Vagina (tissue), 2 donors: ENCODE data around the gene PSMD6. TPM values are rescaled to one million over a fixed set of nuclear protein-coding genes. Genes with fewer than 3 reads are reported as not detected.

Experiments used
- DNase-seq, 2 donors: peaks; one replicate each; pipeline ENCODE4 v3.0.0-alpha.2; 2017; ENCODE audit errors: extremely low spot score in 2 of 2
- H3K27ac ChIP-seq: fragments of 200-600 bp; sonication (generic); one replicate; pipeline ENCODE4 v1.5.1; 2019
- H3K27me3 ChIP-seq: fragments of 200-600 bp; sonication (generic); one replicate; pipeline ENCODE4 v1.5.1; 2019
- H3K36me3 ChIP-seq, 2 donors: fragments of 200-600 bp; sonication (generic); one replicate each; pipeline ENCODE4 v1.5.1; 2017 to 2019
- H3K4me1 ChIP-seq: fragments of 200-600 bp; sonication (generic); one replicate; pipeline ENCODE4 v1.5.1; 2019
- H3K4me3 ChIP-seq, 2 donors: fragments of 200-600 bp; sonication (generic); 1 replicate in 1 of 2; 2 replicates in 1 of 2; pipeline ENCODE4 v1.5.1; 2016 to 2019
- H3K9me3 ChIP-seq: fragments of 200-600 bp; sonication (generic); one replicate; pipeline ENCODE4 v1.5.1; 2019
- CTCF ChIP-seq, 3 experiments: fragments of 450-650 bp in 2 of 3; fragments of 200-600 bp in 1 of 3; sonication (generic) in 1 of 3; IDR thresholded peaks; one replicate each; pipeline ENCODE4 v1.5.1; 2017 to 2019; ENCODE audit warnings: antibody characterized with exemption in 3 of 3, mild to moderate bottlenecking in 2 of 3, moderate library complexity in 2 of 3
- POLR2A ChIP-seq, 2 donors: fragments of 450-650 bp; IDR thresholded peaks; one replicate each; pipeline ENCODE4 v1.6.1; 2017; ENCODE audit warnings: antibody characterized with exemption in 2 of 2, mild to moderate bottlenecking in 2 of 2, moderate library complexity in 2 of 2
- POLR2AphosphoS5 ChIP-seq, 2 donors: sonication (generic); formaldehyde crosslinking; IDR thresholded peaks; one replicate each; pipeline ENCODE4 v1.9.0; 2017; ENCODE audit warnings: antibody characterized with exemption in 2 of 2, mild to moderate bottlenecking in 2 of 2, low read depth in 1 of 2; ENCODE audit not compliant: insufficient read depth in 1 of 2
- intact Hi-C: fragments of 100-400 bp; cut with DNase I; formaldehyde crosslinking; loops from one replicate; pipeline ENCODE4 v1.15.1; 2023
- total RNA-seq: library from RNA; depleted of rRNA; stranded (reverse); fragments of >200 nt; gene quantifications from one replicate; pipeline ENCODE4 v1.2.3, GENCODE V29; 2016

The PSMD6 gene
- total RNA-seq, 1 donor from 2014 or later, result 50.3 TPM

- peaks cover 6 to 54% of the 10 kb centered on the region in 2 donors for H3K36me3 ChIP-seq
- intact Hi-C loops, result no loop called here
- no peak overlapping the region for H3K4me3 ChIP-seq
- TF ChIP-seq POLR2AphosphoS5 (IDR thresholded peaks at IDR 0.05; ENCODE audit: insufficient read depth in 1 of 2, low read depth in 1 of 2) (no peak), CTCF (IDR thresholded peaks at IDR 0.05) (no peak), POLR2A (IDR thresholded peaks at IDR 0.05) (no peak)
- DNase-seq, result no peak
- H3K4me1 ChIP-seq, result peaks cover 32% of the 10 kb centered on the region
- H3K9me3 ChIP-seq, result no peaks in the 10 kb centered on the region
- H3K27ac ChIP-seq, result no peak overlapping the region
- H3K27me3 ChIP-seq, result no peaks in the 10 kb centered on the region
Measured at GRCh38 chr3:64019271-64019670, 4.0 kb downstream of the PSMD6 start.

GRCh38 chr3:64016941-64017620 lies 6.2 kb downstream of the PSMD6 start:
- peaks cover 19% of the 10 kb centered on the region for H3K4me1 ChIP-seq
- intact Hi-C loops, result no loop called here
- H3K27ac ChIP-seq, result no peak overlapping the region
- no peak overlapping the region for H3K4me3 ChIP-seq
- H3K9me3 ChIP-seq, result no peaks in the 10 kb centered on the region
- TF ChIP-seq POLR2AphosphoS5 (IDR thresholded peaks at IDR 0.05; ENCODE audit: insufficient read depth in 1 of 2, low read depth in 1 of 2) (no peak), CTCF (IDR thresholded peaks at IDR 0.05) (no peak), POLR2A (IDR thresholded peaks at IDR 0.05) (no peak)
- H3K36me3 ChIP-seq, result peaks cover 6 to 74% of the 10 kb centered on the region in 2 donors
- no peak for DNase-seq
- no peaks in the 10 kb centered on the region for H3K27me3 ChIP-seq

GRCh38 chr3:64011685-64012084 lies 11.6 kb downstream of the PSMD6 start:
- H3K27ac ChIP-seq, result no peak overlapping the region
- H3K36me3 ChIP-seq, result peaks cover 0 to 81% of the 10 kb centered on the region in 2 donors
- no peaks in the 10 kb centered on the region for H3K4me1 ChIP-seq
- H3K4me3 ChIP-seq, result no peak overlapping the region
- no peaks in the 10 kb centered on the region for H3K9me3 ChIP-seq
- no peak for DNase-seq
- H3K27me3 ChIP-seq, result no peaks in the 10 kb centered on the region
- intact Hi-C loops, result no loop called here
- TF ChIP-seq POLR2AphosphoS5 (IDR thresholded peaks at IDR 0.05; ENCODE audit: insufficient read depth in 1 of 2, low read depth in 1 of 2) (no peak), CTCF (IDR thresholded peaks at IDR 0.05) (no peak), POLR2A (IDR thresholded peaks at IDR 0.05) (no peak)

GRCh38 chr3:64010199-64010598 lies 13.1 kb downstream of the PSMD6 start:
- DNase-seq, result no peak
- Histone ChIP-seq H3K27me3 (no peaks in the 10 kb centered on the region), H3K4me3 (no peak overlapping the region), H3K27ac (no peak overlapping the region), H3K36me3 (peaks cover 0 to 78% of the 10 kb centered on the region in 2 donors), H3K4me1 (no peaks in the 10 kb centered on the region), H3K9me3 (no peaks in the 10 kb centered on the region)
- TF ChIP-seq CTCF (IDR thresholded peaks at IDR 0.05), result no peak
- TF ChIP-seq POLR2AphosphoS5 (IDR thresholded peaks at IDR 0.05; ENCODE audit: insufficient read depth in 1 of 2, low read depth in 1 of 2), result no peak
- no peak for TF ChIP-seq POLR2A (IDR thresholded peaks at IDR 0.05)
- intact Hi-C loops, result no loop called here

- intact Hi-C loops, result no loop called here
- Histone ChIP-seq H3K27ac (no peak overlapping the region), H3K36me3 (peaks cover 0 to 72% of the 10 kb centered on the region in 2 donors)
Measured at GRCh38 chr3:64009528-64009927, 13.8 kb downstream of the PSMD6 start.

More at GRCh38 chr3:64009528-64009927, 13.8 kb downstream of the PSMD6 start:
- no peaks in the 10 kb centered on the region for H3K9me3 ChIP-seq
- H3K4me1 ChIP-seq, result no peaks in the 10 kb centered on the region
- H3K27me3 ChIP-seq, result no peaks in the 10 kb centered on the region
- no peak for DNase-seq
- H3K4me3 ChIP-seq, result no peak overlapping the region
- TF ChIP-seq POLR2AphosphoS5 (IDR thresholded peaks at IDR 0.05; ENCODE audit: insufficient read depth in 1 of 2, low read depth in 1 of 2) (no peak), CTCF (IDR thresholded peaks at IDR 0.05) (no peak), POLR2A (IDR thresholded peaks at IDR 0.05) (no peak)
